Stomach smooth muscle (tissue), 2 donors: Measurements from ENCODE around the gene PADI3.

ENCODE experiments used
- H3K27ac ChIP-seq: one replicate; pipeline ENCODE4 v1.7.0; 2013; ENCODE audit warnings: mild to moderate bottlenecking, low read length, inconsistent platforms
- H3K27me3 ChIP-seq, 2 donors: one replicate each; pipeline ENCODE4 v1.7.0; 2013; ENCODE audit warnings: low read length in 2 of 2; ENCODE audit not compliant: insufficient read depth in 2 of 2, control insufficient read depth in 1 of 2
- H3K36me3 ChIP-seq, 2 donors: one replicate each; pipeline ENCODE4 v1.7.0; 2013; ENCODE audit warnings: low read length in 2 of 2; ENCODE audit not compliant: control insufficient read depth in 2 of 2, insufficient read depth in 2 of 2
- H3K4me1 ChIP-seq: one replicate; pipeline ENCODE4 v1.7.0; 2013; ENCODE audit warnings: low read length; ENCODE audit not compliant: control insufficient read depth, insufficient read depth
- H3K4me3 ChIP-seq, 2 donors: one replicate each; pipeline ENCODE4 v1.7.0; 2013; ENCODE audit warnings: low read length in 2 of 2
- H3K9ac ChIP-seq, 2 donors: one replicate each; pipeline ENCODE4 v1.7.0; 2013; ENCODE audit warnings: low read length in 2 of 2, mild to moderate bottlenecking in 1 of 2
- H3K9me3 ChIP-seq, 2 donors: one replicate each; pipeline ENCODE4 v1.7.0; 2013; ENCODE audit warnings: low read length in 2 of 2; ENCODE audit not compliant: control insufficient read depth in 2 of 2
- donor health status: healthy.
- donor health status: Pancreatic carcinoma.

Gene PADI3

GRCh38 chr1:17215545-17215890 is 33.4 kb upstream of the PADI3 start:
- H3K27me3 ChIP-seq = peaks cover 21 to 31% of the 10 kb centered on the region in 2 donors
- no peaks in the 10 kb centered on the region for H3K36me3 ChIP-seq
- H3K27ac ChIP-seq = no peak overlapping the region
- H3K4me3 ChIP-seq = no peak overlapping the region
- H3K4me1 ChIP-seq = no peaks in the 10 kb centered on the region
- no peaks in the 10 kb centered on the region for H3K9me3 ChIP-seq
- no peak overlapping the region for H3K9ac ChIP-seq

GRCh38 chr1:17216078-17216477 is 32.8 kb upstream of the PADI3 start:
- peaks cover 26 to 33% of the 10 kb centered on the region in 2 donors for H3K27me3 ChIP-seq
- H3K27ac ChIP-seq = no peak overlapping the region
- H3K9ac ChIP-seq = no peak overlapping the region
- H3K36me3 ChIP-seq = no peaks in the 10 kb centered on the region
- H3K4me3 ChIP-seq = no peak overlapping the region
- H3K4me1 ChIP-seq = no peaks in the 10 kb centered on the region
- no peaks in the 10 kb centered on the region for H3K9me3 ChIP-seq

- H3K27ac ChIP-seq = no peak overlapping the region
- H3K4me3 ChIP-seq = no peak overlapping the region
- H3K36me3 ChIP-seq = no peaks in the 10 kb centered on the region
- peaks cover 27 to 29% of the 10 kb centered on the region in 2 donors for H3K27me3 ChIP-seq
- H3K9me3 ChIP-seq = no peaks in the 10 kb centered on the region
- H3K4me1 ChIP-seq = no peaks in the 10 kb centered on the region
- no peak overlapping the region for H3K9ac ChIP-seq
These were observed 31.3 kb upstream of the PADI3 start for GRCh38 chr1:17217607-17218006.

- no peak overlapping the region for H3K4me3 ChIP-seq
- H3K27me3 ChIP-seq = peaks cover 16 to 17% of the 10 kb centered on the region in 2 donors
- no peaks in the 10 kb centered on the region for H3K36me3 ChIP-seq
- no peak overlapping the region for H3K9ac ChIP-seq
- H3K27ac ChIP-seq = no peak overlapping the region
- no peaks in the 10 kb centered on the region for H3K4me1 ChIP-seq
- no peaks in the 10 kb centered on the region for H3K9me3 ChIP-seq
These were observed 30.0 kb upstream of the PADI3 start for GRCh38 chr1:17218939-17219338.

GRCh38 chr1:17220287-17220686 is 28.6 kb upstream of the PADI3 start:
- Histone ChIP-seq H3K9me3 (no peaks in the 10 kb centered on the region), H3K27me3 (peaks cover 13 to 14% of the 10 kb centered on the region in 2 donors), H3K27ac (no peak overlapping the region), H3K4me1 (no peaks in the 10 kb centered on the region), H3K9ac (no peak overlapping the region), H3K36me3 (no peaks in the 10 kb centered on the region), H3K4me3 (no peak overlapping the region)

- H3K9ac ChIP-seq = no peak overlapping the region
- H3K4me1 ChIP-seq = no peaks in the 10 kb centered on the region
- no peaks in the 10 kb centered on the region for H3K36me3 ChIP-seq
- no peak overlapping the region for H3K4me3 ChIP-seq
- no peak overlapping the region for H3K27ac ChIP-seq
- no peaks in the 10 kb centered on the region for H3K9me3 ChIP-seq
- peaks cover 10% of the 10 kb centered on the region in 2 donors for H3K27me3 ChIP-seq
These were observed 26.3 kb upstream of the PADI3 start for GRCh38 chr1:17222557-17222956.

- Histone ChIP-seq H3K9me3 (no peaks in the 10 kb centered on the region), H3K27ac (no peak overlapping the region), H3K27me3 (peaks cover 10% of the 10 kb centered on the region in 2 donors), H3K4me1 (no peaks in the 10 kb centered on the region), H3K4me3 (no peak overlapping the region), H3K36me3 (no peaks in the 10 kb centered on the region), H3K9ac (no peak overlapping the region)
These were observed 24.5 kb upstream of the PADI3 start for GRCh38 chr1:17224434-17224833.

- Histone ChIP-seq H3K27ac (no peak overlapping the region), H3K9me3 (no peaks in the 10 kb centered on the region), H3K4me1 (no peaks in the 10 kb centered on the region), H3K27me3 (peaks cover 10% of the 10 kb centered on the region in 2 donors), H3K36me3 (no peaks in the 10 kb centered on the region), H3K4me3 (no peak overlapping the region), H3K9ac (no peak overlapping the region)
These were observed 23.8 kb upstream of the PADI3 start for GRCh38 chr1:17225140-17225539.

GRCh38 chr1:17227358-17227915 is 21.5 kb upstream of the PADI3 start:
- H3K9me3 ChIP-seq = no peaks in the 10 kb centered on the region
- H3K36me3 ChIP-seq = no peaks in the 10 kb centered on the region
- no peak overlapping the region for H3K9ac ChIP-seq
- H3K4me3 ChIP-seq = no peak overlapping the region
- no peak overlapping the region for H3K27ac ChIP-seq
- H3K4me1 ChIP-seq = no peaks in the 10 kb centered on the region
- H3K27me3 ChIP-seq = peaks cover 6 to 7% of the 10 kb centered on the region in 2 donors

- Histone ChIP-seq H3K9me3 (no peaks in the 10 kb centered on the region), H3K9ac (no peak overlapping the region), H3K27ac (no peak overlapping the region), H3K36me3 (no peaks in the 10 kb centered on the region), H3K4me3 (no peak overlapping the region), H3K4me1 (peaks cover under 1% of the 10 kb centered on the region), H3K27me3 (peaks cover 5 to 7% of the 10 kb centered on the region in 2 donors)
These were observed 20.3 kb upstream of the PADI3 start for GRCh38 chr1:17228619-17229018.

GRCh38 chr1:17229379-17229778 is 19.5 kb upstream of the PADI3 start:
- H3K27ac ChIP-seq = no peak overlapping the region

More at GRCh38 chr1:17229379-17229778, 19.5 kb upstream of the PADI3 start:
- Histone ChIP-seq H3K27me3 (peaks cover 3 to 7% of the 10 kb centered on the region in 2 donors), H3K4me1 (peaks cover 5% of the 10 kb centered on the region), H3K36me3 (no peaks in the 10 kb centered on the region), H3K9me3 (no peaks in the 10 kb centered on the region), H3K9ac (no peak overlapping the region), H3K4me3 (no peak overlapping the region)
